IMR-90 (cell line): ENCODE data around the gene PKP4. TPM values are rescaled to one million over a fixed set of nuclear protein-coding genes. Genes with fewer than 3 reads are reported as not detected.
A peak's percentile ranks its signal among the peaks of the same experiment; 100 is the strongest.

Experiments
- ATAC-seq: fragments of 200-7000 bp; cut with Tn5 transposase; 2 replicates; pipeline ENCODE4 v1.9.1; 2020; ENCODE audit warnings: low read depth, mild to moderate bottlenecking, moderate library complexity
- BruUV-seq: library from RNA; stranded (reverse); fragments of 400-500 nt; replicated peaks from 2 replicates; lab custom pipeline; 2021; lab: Mats Ljungman, UMichigan
- CTCF ChIA-PET: fragments of 300-600 bp; formaldehyde crosslinking; extraction: SDS; loops from one replicate; lab custom pipeline; 2021; ENCODE audit warnings: antibody characterized with exemption; lab: Yijun Ruan, JAX
- POLR2A ChIA-PET: fragments of 300-600 bp; sonication (Branson Sonifier 250); formaldehyde crosslinking; loops from one replicate; lab custom pipeline; 2022; ENCODE audit warnings: antibody characterized with exemption; ENCODE audit not compliant: unreplicated experiment; lab: Charles Lee
- DNase-seq: peaks from one replicate; pipeline ENCODE4 v3.0.0; 2013
- H2AFZ ChIP-seq: replicated peaks from 2 replicates; pipeline ENCODE3; 2013; ENCODE audit warnings: low read length, mild to moderate bottlenecking; ENCODE audit not compliant: poor library complexity
- H2AK5ac ChIP-seq: 2 replicates; pipeline ENCODE4 v1.6.1; 2013; ENCODE audit warnings: low read depth, low read length, inconsistent platforms
- H2AK9ac ChIP-seq: replicated peaks from 2 replicates; pipeline ENCODE3; 2013; ENCODE audit warnings: mild to moderate bottlenecking, low read depth, low read length, moderate library complexity; ENCODE audit not compliant: poor library complexity
- H2BK120ac ChIP-seq: 2 replicates; pipeline ENCODE4 v1.6.1; 2013; ENCODE audit warnings: low read depth, low read length, inconsistent platforms
- H2BK15ac ChIP-seq: 3 replicates; pipeline ENCODE4 v1.6.1; 2013; ENCODE audit warnings: low read depth, low read length, inconsistent platforms
- H2BK20ac ChIP-seq: 2 replicates; pipeline ENCODE4 v1.6.1; 2013; ENCODE audit warnings: low read depth, mild to moderate bottlenecking, inconsistent platforms, low read length, moderate library complexity
- H2BK5ac ChIP-seq: 2 replicates; pipeline ENCODE4 v1.6.1; 2013; ENCODE audit warnings: mild to moderate bottlenecking, low read depth, low read length, inconsistent platforms; ENCODE audit not compliant: poor library complexity, severe bottlenecking
- H3K14ac ChIP-seq: replicated peaks from 2 replicates; pipeline ENCODE4 v1.6.1; 2013; ENCODE audit warnings: low read depth, low read length, inconsistent platforms
- H3K18ac ChIP-seq: 2 replicates; pipeline ENCODE4 v1.6.1; 2013; ENCODE audit warnings: low read depth, low read length, control low read depth
- H3K23ac ChIP-seq: 2 replicates; pipeline ENCODE4 v1.6.1; 2013; ENCODE audit warnings: low read depth, low read length, inconsistent platforms
- H3K27ac ChIP-seq: 2 replicates; pipeline ENCODE4 v1.5.1; 2013; ENCODE audit warnings: mild to moderate bottlenecking, control low read depth, low read length; ENCODE audit not compliant: insufficient read depth
- H3K27me3 ChIP-seq: 2 replicates; pipeline ENCODE4 v1.6.1; 2013; ENCODE audit warnings: low read length; ENCODE audit not compliant: control insufficient read depth, insufficient read depth
- H3K36me3 ChIP-seq: 2 replicates; pipeline ENCODE4 v1.6.1; 2013; ENCODE audit warnings: low read length, mixed read lengths; ENCODE audit not compliant: control insufficient read depth, insufficient read depth
- H3K4ac ChIP-seq: 2 replicates; pipeline ENCODE4 v1.6.1; 2013; ENCODE audit warnings: low read depth, low read length, inconsistent platforms
- H3K4me1 ChIP-seq: 2 replicates; pipeline ENCODE4 v1.6.1; 2013; ENCODE audit warnings: low read length, mixed read lengths; ENCODE audit not compliant: control insufficient read depth, insufficient read depth
- H3K4me2 ChIP-seq: 2 replicates; pipeline ENCODE4 v1.6.1; 2013; ENCODE audit warnings: low read depth, mild to moderate bottlenecking, control low read depth, low read length, moderate library complexity
- H3K4me3 ChIP-seq: 2 replicates; pipeline ENCODE4 v1.5.1; 2013; ENCODE audit warnings: low read depth, mild to moderate bottlenecking, control low read depth, low read length, moderate library complexity; ENCODE audit not compliant: insufficient read depth
- H3K56ac ChIP-seq: 2 replicates; pipeline ENCODE4 v1.6.1; 2013; ENCODE audit warnings: low read length, inconsistent platforms; ENCODE audit not compliant: insufficient read depth; ENCODE audit errors: extremely low read depth
- H3K79me1 ChIP-seq, 2 experiments: 2 replicates each; pipeline ENCODE4 v1.6.1; 2013; ENCODE audit warnings: low read length in 2 of 2, inconsistent platforms in 1 of 2, low read depth in 1 of 2
- H3K9ac ChIP-seq: 2 replicates; pipeline ENCODE4 v1.6.1; 2013; ENCODE audit warnings: low read depth, low read length, control low read depth
- H3K9me1 ChIP-seq: 2 replicates; pipeline ENCODE4 v1.6.1; 2013; ENCODE audit warnings: low read length, inconsistent platforms; ENCODE audit not compliant: insufficient read depth
- H3K9me3 ChIP-seq: 2 replicates; pipeline ENCODE4 v1.6.1; 2013; ENCODE audit warnings: low read length; ENCODE audit not compliant: control insufficient read depth, insufficient read depth
- H4K20me1 ChIP-seq: 2 replicates; pipeline ENCODE4 v1.6.1; 2013; ENCODE audit warnings: low read length, inconsistent platforms; ENCODE audit not compliant: insufficient read depth
- H4K5ac ChIP-seq: 2 replicates; pipeline ENCODE4 v1.6.1; 2013; ENCODE audit warnings: mild to moderate bottlenecking, low read depth, low read length, control low read depth
- H4K8ac ChIP-seq, 2 experiments: 2 replicates each; pipeline ENCODE4 v1.6.1; 2013; ENCODE audit warnings: low read depth in 2 of 2, low read length in 2 of 2, control low read depth in 1 of 2, inconsistent platforms in 1 of 2
- H4K91ac ChIP-seq: 2 replicates; pipeline ENCODE4 v1.6.1; 2013; ENCODE audit warnings: low read depth, low read length, inconsistent platforms; ENCODE audit not compliant: insufficient read depth
- CTCF ChIP-seq: conservative IDR thresholded peaks from 2 replicates; pipeline ENCODE4 v1.5.1; 2012; ENCODE audit warnings: mild to moderate bottlenecking, low read depth, low read length, improper control_type of control experiment
- WGBS, 2 experiments: methylation state at CpG; one replicate each; pipeline versions ENCODE4 v1.1.5 to v1.1.7; 2013; ENCODE audit warnings: missing lambda C conversion rate in 2 of 2; ENCODE audit not compliant: insufficient read length in 1 of 2; ENCODE audit errors: extremely low coverage in 2 of 2; 5-methylcytosine and 5-hydroxymethylcytosine counted together
- dilution Hi-C: fragments of 300-500 bp; cut with HindIII; formaldehyde crosslinking; loops from one replicate; pipeline ENCODE4 v1.14.3; 2018; ENCODE audit warnings: low sequenced_read_pairs; ENCODE audit not compliant: unreplicated experiment
- in situ Hi-C: fragments of 300-500 bp; cut with MboI; formaldehyde crosslinking; loops from 3 replicates; pipeline ENCODE4 v1.14.3; 2019; ENCODE audit warnings: low sequenced_read_pairs, inconsistent platforms, mixed read lengths
- intact Hi-C: fragments of 100-400 bp; cut with micrococcal nuclease; formaldehyde crosslinking; loops from 2 replicates; pipeline ENCODE4 v1.10.0; 2022
- polyA plus RNA-seq, 3 experiments: library from polyadenylated mRNA; depleted of rRNA; stranded (reverse); fragments of >200 nt; gene quantifications; 2 replicates each; pipeline ENCODE4 v1.2.3, GENCODE V29; 2012; ENCODE audit warnings: low replicate concordance in 1 of 3
- total RNA-seq: library from RNA; depleted of rRNA; stranded (reverse); fragments of >200 nt; gene quantifications from 2 replicates; pipeline ENCODE4 v1.2.3, GENCODE V29; 2012

PKP4 gene
- total and polyA plus RNA-seq, 2 of the 4 experiments (the other 2 are of a cell fraction), result 20.1 to 37.8 TPM

- peak overlapping the region; percentile 69 for H2BK20ac ChIP-seq
- no peak for ATAC-seq
- H2AFZ ChIP-seq, result no peak overlapping the region
- H4K5ac ChIP-seq, result no peak overlapping the region
- H3K36me3 ChIP-seq, result peaks cover 10% of the 10 kb centered on the region
- no peak overlapping the region for H3K27ac ChIP-seq
- peaks cover 10% of the 10 kb centered on the region for H3K4me1 ChIP-seq
- H4K8ac ChIP-seq, result 0 out of 4 replicates have a peak overlapping the region, but pooled peaks of 1 of the 2 experiments have one; percentile 0
- no peaks in the 10 kb centered on the region for H3K9me3 ChIP-seq
- no peaks in the 10 kb centered on the region for H3K27me3 ChIP-seq
- H3K18ac ChIP-seq, result peak overlapping the region; percentile 60; the same call in 1 of the 2 replicates
- H3K4me2 ChIP-seq, result no peak overlapping the region
- ChIA-PET CTCF (interaction anchor here (0.5 to 1.3 kb wide), 6 partner anchors 9 to 656 kb away, joined by 3 to 8 read pairs (median 3); no protein-coding TSS in a partner anchor), POLR2A (no interaction called here)
- 0 out of 2 replicates have a peak overlapping the region, but pooled peaks have one; percentile 29 for H3K14ac ChIP-seq
- no peak overlapping the region for H3K4me3 ChIP-seq
- H3K79me1 ChIP-seq, result no peaks in the 10 kb centered on the region; a peak in 1 of 4 replicates
- H3K56ac ChIP-seq, result no peak overlapping the region; the same call in 1 of the 2 replicates
- H3K9ac ChIP-seq, result no peak overlapping the region
- H2BK120ac ChIP-seq, result no peak overlapping the region
- intact Hi-C loops (no loop called here), in situ Hi-C loops (no loop called here), dilution Hi-C loops (no loop called here)
- H3K4ac ChIP-seq, result no peak overlapping the region; the same call in 1 of the 2 replicates
- WGBS, 2 experiments, result 63% methylated on average over 3 of the region's 5 CpGs; no CpG with 5 or more reads in 1 of the 2 experiments
- no peak overlapping the region for H2BK15ac ChIP-seq
- TSS peak; percentile 19 for BruUV-seq
- H3K9me1 ChIP-seq, result peaks cover 9% of the 10 kb centered on the region
- no peak for DNase-seq
- H4K91ac ChIP-seq, result no peak overlapping the region
- H2BK5ac ChIP-seq, result no peak overlapping the region
- H4K20me1 ChIP-seq, result no peaks in the 10 kb centered on the region
- peak overlapping the region; percentile 75; the same call in 1 of the 2 replicates for H2AK5ac ChIP-seq
- H3K23ac ChIP-seq, result peak overlapping the region; percentile 18; the same call in 1 of the 2 replicates
- TF ChIP-seq CTCF, result no peak
- H2AK9ac ChIP-seq, result no peak overlapping the region
Measured at GRCh38 chr2:158668001-158668765, 211.4 kb downstream of the PKP4 start.
